Adrenal gland (tissue), 12 donors: ENCODE data around the gene OIT3. TPM values are rescaled to one million over a fixed set of nuclear protein-coding genes. Genes with fewer than 3 reads are reported as not detected.

Source experiments
- DNase-seq, 7 donors: peaks; one replicate each; pipeline ENCODE4 v3.0.0-alpha.2; 2019 to 2020
- H3K27ac ChIP-seq, 5 donors: fragments of 200-600 bp; sonication (generic) in 4 of 5; 1 replicate in 3 of 5; 2 replicates in 2 of 5; pipeline versions ENCODE4 v1.5.1 to v1.8.0; 2016 to 2020; ENCODE audit warnings: mild to moderate bottlenecking in 1 of 5
- H3K27me3 ChIP-seq: fragments of 200-600 bp; 2 replicates; pipeline ENCODE4 v1.8.0; 2021
- H3K36me3 ChIP-seq, 2 donors: fragments of 200-600 bp; replicated peaks in 1 of 2; 1 replicate in 1 of 2; 2 replicates in 1 of 2; pipeline versions ENCODE4 v1.5.1 to v1.8.0; 2018 to 2022
- H3K4me1 ChIP-seq, 2 donors: fragments of 200-600 bp; replicated peaks in 1 of 2; 1 replicate in 1 of 2; 2 replicates in 1 of 2; pipeline versions ENCODE4 v1.5.1 to v1.8.0; 2018 to 2021
- H3K4me3 ChIP-seq, 4 donors: fragments of 200-600 bp; sonication (generic) in 3 of 4; one replicate each; pipeline ENCODE4 v1.5.1; 2016 to 2018
- H3K9me3 ChIP-seq, 3 donors: fragments of 200-600 bp; sonication (generic) in 1 of 3; replicated peaks in 1 of 3; 1 replicate in 2 of 3; 2 replicates in 1 of 3; pipeline versions ENCODE4 v1.5.1 to v1.8.0; 2016 to 2021
- POLR2A ChIP-seq, 2 donors: fragments of 450-650 bp; IDR thresholded peaks; one replicate each; pipeline ENCODE4 v1.6.1; 2017; ENCODE audit warnings: antibody characterized with exemption in 2 of 2, mild to moderate bottlenecking in 2 of 2, moderate library complexity in 1 of 2
- WGBS, 4 donors: extraction: QIAGEN DNeasy Blood & Tissue Kit in 2 of 4; methylation state at CpG; one replicate each; pipeline versions ENCODE4 v1.1.5 to v1.1.7; 2013 to 2017; 5-methylcytosine and 5-hydroxymethylcytosine counted together
- intact Hi-C, 2 donors: fragments of 100-400 bp; cut with DNase I; formaldehyde crosslinking; loops; one replicate each; pipeline versions ENCODE4 v1.14.1 to v1.15.0; 2022 to 2023
- polyA plus RNA-seq, 3 donors: library from polyadenylated mRNA; stranded (reverse); fragments of 200-250 nt in 2 of 3; fragments of 350-450 nt in 1 of 3; fragmentation: Illumina TruSeq in 1 of 3; extraction: RNeasy Lipid Tissue Mini Kit (QIAGEN cat#74804) in 1 of 3; gene quantifications; one replicate each; pipeline ENCODE4 v1.2.3, GENCODE V29; 2013 to 2014
- total RNA-seq, 9 donors: library from RNA; depleted of rRNA in 4 of 9; stranded (reverse); fragments of >200 nt in 4 of 9; fragments of 120-200 nt in 1 of 9; fragmentation: NEBNext Ultra II Directional in 1 of 9; extraction: Animal tissue kit (Norgen Biotek cat#: 25700) in 1 of 9; gene quantifications; one replicate each; pipeline versions ENCODE4 v1.1.0 to v1.2.4, GENCODE V29; 2013 to 2023
- TF ChIP-seq, protein P1 (sequence below), 6 experiments: fragments of 450-650 bp in 4 of 6; fragments of 200-600 bp in 2 of 6; sonication (generic) in 1 of 6; IDR thresholded peaks; 1 replicate in 5 of 6; 2 replicates in 1 of 6; pipeline versions ENCODE4 v1.5.1 to v1.8.0; 2016 to 2021; ENCODE audit warnings: antibody characterized with exemption in 6 of 6, mild to moderate bottlenecking in 2 of 6, moderate library complexity in 1 of 6
- donor health status: healthy with polysubstance abuse.
- donor health status: Bipolar disorder and iron deficiency.
- donor health status: DM: yes; HTN: yes; CAD: no.
- donor health status: DM: no; HTN: no; CAD: no.
- donor health status: DM: no; HTN: no; CAD: no.
- donor health status: DM: yes; HTN: yes; CAD: no.

Gene OIT3
- total and polyA plus RNA-seq, 12 donors, result 0.08 to 2.1 (median 0.22) TPM; not detected in 5

DNA sequence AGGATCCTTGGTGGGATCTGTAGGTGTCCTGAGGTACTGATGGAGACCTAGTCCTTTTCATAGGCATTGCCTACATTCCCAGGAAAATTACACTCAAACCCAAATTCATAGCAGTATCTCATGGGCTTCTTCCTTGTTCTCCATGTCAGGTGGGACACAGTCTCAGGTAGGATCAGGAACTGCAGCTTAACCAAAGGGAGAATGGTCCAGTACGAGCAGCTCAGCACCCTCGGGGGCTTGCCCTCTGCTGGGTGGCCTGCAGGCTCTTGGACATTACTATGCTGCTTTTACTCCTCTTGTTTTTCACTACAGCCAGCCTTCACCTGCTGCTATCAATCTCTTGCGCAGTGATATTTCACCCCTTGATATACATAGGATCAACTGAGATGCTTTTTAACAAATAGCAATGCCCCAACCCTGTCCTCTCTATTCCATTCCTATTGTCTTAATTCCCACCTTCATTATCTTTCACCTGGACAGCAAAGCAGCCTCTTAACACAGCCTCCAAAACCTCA lies 32.5 kb downstream of the OIT3 start:
- H3K4me1 ChIP-seq, result no peaks in the 10 kb centered on the region
- intact Hi-C loops, result no loop called here
- no peaks in the 10 kb centered on the region for H3K9me3 ChIP-seq
- no peaks in the 10 kb centered on the region for H3K36me3 ChIP-seq
- no peak for TF ChIP-seq POLR2A (IDR thresholded peaks at IDR 0.05)
- TF ChIP-seq, protein P1, sequence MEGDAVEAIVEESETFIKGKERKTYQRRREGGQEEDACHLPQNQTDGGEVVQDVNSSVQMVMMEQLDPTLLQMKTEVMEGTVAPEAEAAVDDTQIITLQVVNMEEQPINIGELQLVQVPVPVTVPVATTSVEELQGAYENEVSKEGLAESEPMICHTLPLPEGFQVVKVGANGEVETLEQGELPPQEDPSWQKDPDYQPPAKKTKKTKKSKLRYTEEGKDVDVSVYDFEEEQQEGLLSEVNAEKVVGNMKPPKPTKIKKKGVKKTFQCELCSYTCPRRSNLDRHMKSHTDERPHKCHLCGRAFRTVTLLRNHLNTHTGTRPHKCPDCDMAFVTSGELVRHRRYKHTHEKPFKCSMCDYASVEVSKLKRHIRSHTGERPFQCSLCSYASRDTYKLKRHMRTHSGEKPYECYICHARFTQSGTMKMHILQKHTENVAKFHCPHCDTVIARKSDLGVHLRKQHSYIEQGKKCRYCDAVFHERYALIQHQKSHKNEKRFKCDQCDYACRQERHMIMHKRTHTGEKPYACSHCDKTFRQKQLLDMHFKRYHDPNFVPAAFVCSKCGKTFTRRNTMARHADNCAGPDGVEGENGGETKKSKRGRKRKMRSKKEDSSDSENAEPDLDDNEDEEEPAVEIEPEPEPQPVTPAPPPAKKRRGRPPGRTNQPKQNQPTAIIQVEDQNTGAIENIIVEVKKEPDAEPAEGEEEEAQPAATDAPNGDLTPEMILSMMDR (IDR thresholded peaks at IDR 0.05), result no peak
- no peak overlapping the region for H3K4me3 ChIP-seq
- DNase-seq, result no peak
- H3K27ac ChIP-seq, result no peak overlapping the region
- H3K27me3 ChIP-seq, result no peaks in the 10 kb centered on the region
- WGBS, 4 donors, result 77 to 92% (median 91%) methylated on average over 3 of the region's 3 CpGs

DNA sequence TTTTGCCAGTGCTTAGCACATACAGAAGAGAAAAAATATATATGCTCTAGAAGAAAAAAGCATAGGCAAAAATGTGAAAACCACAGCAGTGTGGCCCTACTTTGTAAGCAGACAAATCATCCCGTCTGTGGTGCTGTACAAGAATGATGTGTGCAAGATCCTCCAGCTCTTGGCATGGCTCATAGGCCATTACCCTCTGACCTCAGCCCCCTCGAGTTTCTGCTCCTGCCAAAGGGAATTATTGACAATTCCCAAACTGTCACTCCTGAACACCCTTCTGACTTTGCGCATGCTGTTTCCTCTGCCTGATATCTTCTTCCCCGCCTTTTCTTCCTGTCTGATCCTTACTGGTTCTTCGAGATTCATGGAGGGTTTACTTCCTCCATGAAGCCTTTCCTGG lies 33.9 kb downstream of the OIT3 start:
- no peak overlapping the region for H3K4me3 ChIP-seq
- intact Hi-C loops, result no loop called here
- DNase-seq, result no peak
- no peaks in the 10 kb centered on the region for H3K4me1 ChIP-seq
- no peak for TF ChIP-seq POLR2A (IDR thresholded peaks at IDR 0.05)
- TF ChIP-seq, protein P1 (IDR thresholded peaks at IDR 0.05), result no peak
- no peaks in the 10 kb centered on the region for H3K27me3 ChIP-seq
- 62 to 75% (median 65%) methylated on average over 5 of the region's 5 CpGs for WGBS, 4 donors
- no peaks in the 10 kb centered on the region for H3K9me3 ChIP-seq
- H3K27ac ChIP-seq, result no peak overlapping the region
- no peaks in the 10 kb centered on the region for H3K36me3 ChIP-seq

DNA sequence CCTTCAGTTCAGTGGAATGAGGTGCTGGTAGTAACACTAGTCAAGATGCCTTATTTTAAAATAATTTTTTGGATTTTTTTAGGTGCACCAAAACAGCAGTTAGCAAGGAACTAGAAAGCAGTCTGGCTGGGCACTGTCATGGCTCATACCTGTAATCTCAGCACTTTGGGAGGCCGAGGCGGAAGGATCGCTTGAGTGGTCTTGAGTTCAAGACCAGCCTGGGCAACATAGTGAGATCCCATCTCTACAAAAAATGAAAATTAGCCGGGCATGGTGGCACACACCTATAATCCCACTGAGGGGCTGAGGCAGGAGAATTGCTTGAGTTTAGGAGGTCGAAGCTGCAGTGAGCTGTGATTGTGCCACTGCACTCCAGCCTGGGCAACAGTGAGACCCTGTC lies 35.3 kb downstream of the OIT3 start:
- H3K36me3 ChIP-seq, result no peaks in the 10 kb centered on the region
- intact Hi-C loops, result no loop called here
- no peaks in the 10 kb centered on the region for H3K4me1 ChIP-seq
- H3K9me3 ChIP-seq, result no peaks in the 10 kb centered on the region
- no peak for DNase-seq
- H3K27me3 ChIP-seq, result no peaks in the 10 kb centered on the region
- H3K4me3 ChIP-seq, result no peak overlapping the region
- WGBS, 4 donors, result 84 to 98% (median 92%) methylated on average over 5 of the region's 5 CpGs
- H3K27ac ChIP-seq, result no peak overlapping the region
- no peak for TF ChIP-seq POLR2A (IDR thresholded peaks at IDR 0.05)
- TF ChIP-seq, protein P1 (IDR thresholded peaks at IDR 0.05), result no peak

DNA sequence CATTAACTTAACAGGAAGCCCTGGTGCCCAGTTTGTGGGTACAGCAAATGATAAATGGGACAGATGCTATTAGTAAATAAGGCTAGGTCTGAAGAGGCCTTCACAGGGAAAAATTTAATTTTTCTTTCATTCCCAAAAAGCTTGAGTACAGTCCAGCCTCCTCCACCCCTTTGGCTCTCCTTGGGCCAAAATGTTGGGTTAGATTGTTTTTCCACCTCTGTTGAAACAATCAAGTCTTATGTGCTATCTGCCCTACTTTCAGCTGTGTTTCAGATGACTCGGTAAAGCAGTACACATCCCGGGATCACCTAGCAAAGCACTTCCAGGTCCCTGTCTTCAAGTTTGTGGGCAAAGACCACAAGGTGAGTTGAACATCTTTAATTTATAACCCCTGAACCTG lies 36.7 kb downstream of the OIT3 start:
- Histone ChIP-seq H3K36me3 (no peaks in the 10 kb centered on the region), H3K27me3 (no peaks in the 10 kb centered on the region), H3K4me1 (no peaks in the 10 kb centered on the region), H3K4me3 (no peak overlapping the region), H3K9me3 (no peaks in the 10 kb centered on the region), H3K27ac (no peak overlapping the region)
- WGBS, 4 donors, result 80 to 90% (median 86%) methylated on average over 2 of the region's 2 CpGs
- DNase-seq, result no peak
- no peak for TF ChIP-seq POLR2A (IDR thresholded peaks at IDR 0.05)
- TF ChIP-seq, protein P1 (IDR thresholded peaks at IDR 0.05), result no peak
- intact Hi-C loops, result no loop called here
